Measurements from ENCODE around the gene SLC26A11. TPM values are rescaled to one million over a fixed set of nuclear protein-coding genes. Genes with fewer than 3 reads are reported as not detected.
"Not testable (repeated sequence)": the region's sequence is repeated elsewhere in the genome, so short reads cannot be mapped to it uniquely, and the experiment has no call there.

SLC26A11 gene
- polyA plus RNA-seq, 4 donors, result 18.5 to 34.9 (median 21.7) TPM

DNA sequence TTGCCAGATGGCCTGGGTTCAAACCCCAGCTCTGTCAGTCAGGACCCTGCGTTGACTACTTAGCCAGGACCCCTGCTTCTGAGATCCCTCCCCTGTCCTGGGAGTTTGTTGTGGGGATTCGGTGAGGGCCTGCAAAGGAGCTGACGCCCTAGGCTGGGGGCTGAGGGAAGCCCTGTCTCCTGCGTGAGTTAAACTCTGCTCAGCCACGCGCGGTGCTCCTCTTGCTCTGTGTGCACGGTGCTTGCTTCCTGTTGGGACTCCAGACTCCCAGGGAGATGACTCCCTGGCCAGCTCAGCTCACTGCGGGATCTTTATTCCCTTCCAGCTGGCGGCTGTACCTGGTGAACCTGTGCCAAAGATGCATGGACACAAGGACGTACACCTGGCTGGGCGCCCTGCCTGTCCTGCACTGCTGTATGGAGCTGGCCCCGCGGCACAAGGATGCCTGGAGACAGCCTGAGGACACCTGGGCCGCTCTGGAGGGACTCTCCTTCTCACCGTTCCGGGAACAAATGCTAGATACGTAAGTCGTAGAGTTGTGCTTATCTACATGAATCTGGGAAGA is 77.9 kb downstream of the SLC26A11 start:
- no peak for DNase-seq (ENCODE audit: low read depth in 4 of 4, low spot score in 3 of 4)

DNA sequence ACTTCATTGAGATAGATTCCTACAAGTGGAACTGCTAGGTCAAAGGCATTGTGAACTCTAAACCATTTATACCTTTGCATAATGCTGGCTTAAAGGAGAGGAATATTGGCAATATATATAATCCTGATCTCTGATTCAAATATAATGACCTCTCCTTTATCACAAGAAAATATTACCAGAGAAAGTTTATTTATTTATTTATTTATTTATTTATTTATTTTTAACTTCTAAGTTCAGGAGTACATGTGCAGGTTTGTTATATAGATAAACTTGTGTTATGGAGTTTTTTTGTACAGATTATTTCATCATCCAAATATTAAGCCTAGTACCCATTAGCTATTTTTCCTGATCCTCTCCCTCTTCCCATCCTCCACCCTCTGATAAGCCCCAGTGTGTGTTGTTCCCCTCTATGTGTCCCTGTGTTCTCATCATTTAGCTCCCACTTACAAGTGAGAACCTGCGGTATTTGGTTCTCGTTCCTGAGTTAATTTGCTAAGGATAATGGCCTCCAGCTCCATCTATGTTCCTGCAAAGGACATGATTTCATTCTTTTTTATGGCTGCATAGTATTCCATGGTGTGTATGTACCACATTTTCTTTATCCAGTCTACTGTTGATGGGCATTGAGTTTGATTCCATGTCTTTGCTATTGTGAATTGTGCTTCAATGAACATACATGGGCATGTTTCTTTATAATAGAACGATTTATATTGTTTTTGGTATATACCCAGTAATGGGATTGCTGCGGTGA is 79.3 kb downstream of the SLC26A11 start:
- not testable (repeated sequence) for DNase-seq (ENCODE audit: low read depth in 4 of 4, low spot score in 3 of 4)

DNA sequence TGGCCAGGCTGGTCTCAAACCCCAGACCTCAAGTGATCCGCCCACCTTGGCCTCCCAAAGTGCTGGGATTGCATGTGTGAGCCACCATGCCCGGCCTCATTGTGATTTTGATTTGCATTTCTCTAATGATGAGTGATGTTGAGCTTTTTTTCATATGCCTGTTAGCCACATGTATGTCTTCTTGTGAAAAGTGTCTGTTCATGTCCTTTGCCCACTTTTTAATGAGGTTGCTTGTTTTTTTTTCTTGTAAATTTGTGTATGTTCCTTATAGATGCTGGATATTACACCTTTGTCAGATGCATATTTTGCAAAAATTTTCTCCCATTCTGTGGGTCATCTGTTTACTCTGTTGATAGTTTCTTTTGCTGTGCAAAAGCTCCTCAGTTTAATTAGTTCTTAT is 80.5 kb downstream of the SLC26A11 start:
- DNase-seq (ENCODE audit: low read depth in 4 of 4, low spot score in 3 of 4), result not testable (repeated sequence)

Other genes starting within 250 kb of the SLC26A11 start
- gene TBC1D16, start 184.6 kb upstream of the SLC26A11 start, polyA plus RNA-seq (ENCODE audit: insufficient read length in 4 of 4), result 10 to 100 TPM; 27.8 to 31.5 (median 30.4) TPM
- 10 to 100 TPM in 3 of 4 donors, 1 to 10 TPM in 1; 6.8 to 18.0 (median 14.3) TPM for gene CCDC40, start 183.8 kb upstream of the SLC26A11 start, polyA plus RNA-seq (ENCODE audit: insufficient read length in 4 of 4)
- gene GAA, start 118.8 kb upstream of the SLC26A11 start, polyA plus RNA-seq (ENCODE audit: insufficient read length in 4 of 4), result 10 to 100 TPM; 35.5 to 71.0 (median 42.4) TPM
- gene EIF4A3, start 73.3 kb upstream of the SLC26A11 start, polyA plus RNA-seq (ENCODE audit: insufficient read length in 4 of 4), result 100 to 1,000 TPM; 102 to 122 (median 115) TPM
- 1 to 10 TPM in 3 of 4 donors, under 1 TPM in 1; 0.59 to 3.5 (median 1.7) TPM for gene CARD14, start 50.4 kb upstream of the SLC26A11 start, polyA plus RNA-seq (ENCODE audit: insufficient read length in 4 of 4)
- gene SGSH, start 94 bp upstream of the SLC26A11 start, polyA plus RNA-seq (ENCODE audit: insufficient read length in 4 of 4), result 10 to 100 TPM; 28.4 to 54.6 (median 35.8) TPM
- gene RNF213, start 40.4 kb downstream of the SLC26A11 start, polyA plus RNA-seq (ENCODE audit: insufficient read length in 4 of 4), result 10 to 100 TPM; 44.5 to 79.9 (median 61.2) TPM
- gene ENDOV, start 194.7 kb downstream of the SLC26A11 start, polyA plus RNA-seq (ENCODE audit: insufficient read length in 4 of 4), result 10 to 100 TPM; 24.0 to 41.2 (median 29.6) TPM

Data from left renal pelvis (tissue), 4 donors.